Activated T-cell treated with anti-CD3 and anti-CD28 coated beads, Interleukin-2, amount 50 U/mL, for 72 hours (primary cell): Measurements from ENCODE around the gene ADSL. TPM values are rescaled to one million over a fixed set of nuclear protein-coding genes. Genes with fewer than 3 reads are reported as not detected.

Source experiments
- ATAC-seq, 2 donors: fragments of 150-1000 bp; cut with Tn5 transposase; replicated peaks in 1 of 2; 2 replicates each; pipeline ENCODE4 v1.10.0; 2021; ENCODE audit warnings: moderate library complexity in 2 of 2, mild to moderate bottlenecking in 1 of 2
- DNase-seq, 2 donors: peaks; one replicate each; pipeline ENCODE4 v3.0.0; 2021 to 2022; ENCODE audit warnings: mixed read lengths in 1 of 2
- H3K27ac Mint-ChIP-seq: one replicate; pipeline ENCODE4 v1.8.0; 2022; ENCODE audit warnings: mild to moderate bottlenecking, moderate library complexity, mixed read lengths
- H3K27me3 Mint-ChIP-seq: one replicate; pipeline ENCODE4 v1.8.0; 2022; ENCODE audit warnings: low read depth, mixed read lengths
- H3K36me3 Mint-ChIP-seq, 2 donors: one replicate each; pipeline ENCODE4 v1.8.0; 2022; ENCODE audit warnings: mixed read lengths in 2 of 2, mild to moderate bottlenecking in 1 of 2; ENCODE audit not compliant: insufficient read depth in 2 of 2
- H3K4me1 Mint-ChIP-seq: one replicate; pipeline ENCODE4 v1.8.0; 2022; ENCODE audit warnings: low read depth, mixed read lengths
- H3K4me3 Mint-ChIP-seq, 2 donors: one replicate each; pipeline ENCODE4 v1.8.0; 2022; ENCODE audit warnings: mild to moderate bottlenecking in 2 of 2, mixed read lengths in 2 of 2, moderate library complexity in 2 of 2
- H3K9me3 Mint-ChIP-seq, 2 donors: one replicate each; pipeline ENCODE4 v1.8.0; 2022; ENCODE audit warnings: mixed read lengths in 2 of 2
- total RNA-seq, 2 donors: library from RNA; stranded (reverse); gene quantifications; one replicate each; pipeline ENCODE4 v1.2.3, GENCODE V29; 2022

Gene ADSL
- total RNA-seq, 2 donors from 2014 or later, result 98.7 to 102 TPM

GRCh38 chr22:40412441-40412840, 66.1 kb downstream of the ADSL start:
- peaks cover 7 to 16% of the 10 kb centered on the region in 2 donors for H3K36me3 Mint-ChIP-seq
- DNase-seq (no peak), ATAC-seq (no peak)
- no peaks in the 10 kb centered on the region for H3K27me3 Mint-ChIP-seq
- H3K27ac Mint-ChIP-seq, result peak overlapping the region; percentile 29
- H3K9me3 Mint-ChIP-seq, result no peaks in the 10 kb centered on the region
- no peak overlapping the region for H3K4me3 Mint-ChIP-seq
- H3K4me1 Mint-ChIP-seq, result peaks cover 26% of the 10 kb centered on the region

GRCh38 chr22:40413873-40414272, 67.6 kb downstream of the ADSL start:
- Mint-ChIP-seq H3K27me3 (no peaks in the 10 kb centered on the region), H3K9me3 (no peaks in the 10 kb centered on the region), H3K4me3 (no peak overlapping the region), H3K4me1 (peaks cover 26% of the 10 kb centered on the region), H3K36me3 (peaks cover 7 to 14% of the 10 kb centered on the region in 2 donors), H3K27ac (peak overlapping the region; percentile 68)
- no peak for ATAC-seq
- DNase-seq, result no peak

- Mint-ChIP-seq H3K27ac (peak overlapping the region; percentile 68), H3K36me3 (peaks cover 7 to 14% of the 10 kb centered on the region in 2 donors), H3K4me1 (peaks cover 26% of the 10 kb centered on the region), H3K4me3 (no peak overlapping the region), H3K27me3 (no peaks in the 10 kb centered on the region), H3K9me3 (no peaks in the 10 kb centered on the region)
- ATAC-seq (no peak), DNase-seq (no peak)
These were observed 68.0 kb downstream of the ADSL start for GRCh38 chr22:40414311-40414710.

GRCh38 chr22:40414838-40415505, 68.7 kb downstream of the ADSL start:
- peak overlapping the region; percentile 73 for H3K27ac Mint-ChIP-seq
- DNase-seq (no peak), ATAC-seq (no peak)
- H3K27me3 Mint-ChIP-seq, result no peaks in the 10 kb centered on the region
- H3K9me3 Mint-ChIP-seq, result no peaks in the 10 kb centered on the region
- peaks cover 31% of the 10 kb centered on the region for H3K4me1 Mint-ChIP-seq
- no peak overlapping the region for H3K4me3 Mint-ChIP-seq
- peaks cover 7 to 14% of the 10 kb centered on the region in 2 donors for H3K36me3 Mint-ChIP-seq

GRCh38 chr22:40415531-40416266, 69.4 kb downstream of the ADSL start:
- DNase-seq (no peak), ATAC-seq (peak in 1 of 2 donors; percentile 48)
- Mint-ChIP-seq H3K4me3 (no peak overlapping the region), H3K27ac (peak overlapping the region; percentile 73), H3K36me3 (peaks cover 7 to 14% of the 10 kb centered on the region in 2 donors), H3K9me3 (no peaks in the 10 kb centered on the region), H3K27me3 (no peaks in the 10 kb centered on the region), H3K4me1 (peaks cover 31% of the 10 kb centered on the region)

GRCh38 chr22:40416267-40416570, 69.9 kb downstream of the ADSL start:
- Mint-ChIP-seq H3K4me3 (no peak overlapping the region), H3K27ac (peak overlapping the region; percentile 73), H3K36me3 (peaks cover 7 to 14% of the 10 kb centered on the region in 2 donors), H3K4me1 (peaks cover 31% of the 10 kb centered on the region), H3K27me3 (no peaks in the 10 kb centered on the region), H3K9me3 (no peaks in the 10 kb centered on the region)
- no peak for DNase-seq
- ATAC-seq, result no peak

GRCh38 chr22:40416636-40417035, 70.3 kb downstream of the ADSL start:
- ATAC-seq (no peak), DNase-seq (no peak)
- no peak overlapping the region for H3K4me3 Mint-ChIP-seq
- no peaks in the 10 kb centered on the region for H3K27me3 Mint-ChIP-seq
- peak overlapping the region; percentile 73 for H3K27ac Mint-ChIP-seq
- H3K4me1 Mint-ChIP-seq, result peaks cover 31% of the 10 kb centered on the region
- peaks cover 7 to 18% of the 10 kb centered on the region in 2 donors for H3K36me3 Mint-ChIP-seq
- H3K9me3 Mint-ChIP-seq, result no peaks in the 10 kb centered on the region

- no peak for ATAC-seq
- peaks cover 7 to 17% of the 10 kb centered on the region in 2 donors for H3K36me3 Mint-ChIP-seq
- no peak overlapping the region for H3K4me3 Mint-ChIP-seq
- DNase-seq, result no peak
- H3K9me3 Mint-ChIP-seq, result no peaks in the 10 kb centered on the region
- H3K27me3 Mint-ChIP-seq, result no peaks in the 10 kb centered on the region
- H3K27ac Mint-ChIP-seq, result no peak overlapping the region
- peaks cover 31% of the 10 kb centered on the region for H3K4me1 Mint-ChIP-seq
These were observed 70.7 kb downstream of the ADSL start for GRCh38 chr22:40417041-40417440.

GRCh38 chr22:40417881-40418280, 71.6 kb downstream of the ADSL start:
- no peak overlapping the region for H3K4me3 Mint-ChIP-seq
- H3K27ac Mint-ChIP-seq, result no peak overlapping the region
- no peaks in the 10 kb centered on the region for H3K27me3 Mint-ChIP-seq
- ATAC-seq (no peak), DNase-seq (no peak)
- H3K36me3 Mint-ChIP-seq, result peaks cover 4 to 14% of the 10 kb centered on the region in 2 donors
- H3K9me3 Mint-ChIP-seq, result no peaks in the 10 kb centered on the region
- peaks cover 25% of the 10 kb centered on the region for H3K4me1 Mint-ChIP-seq

GRCh38 chr22:40418366-40419201, 72.3 kb downstream of the ADSL start:
- DNase-seq, result peak; percentile 19 to 21
- no peak overlapping the region for H3K27ac Mint-ChIP-seq
- no peaks in the 10 kb centered on the region for H3K27me3 Mint-ChIP-seq
- no peak overlapping the region for H3K4me3 Mint-ChIP-seq
- peaks cover 4 to 16% of the 10 kb centered on the region in 2 donors for H3K36me3 Mint-ChIP-seq
- H3K4me1 Mint-ChIP-seq, result peaks cover 29% of the 10 kb centered on the region
- no peaks in the 10 kb centered on the region for H3K9me3 Mint-ChIP-seq
- ATAC-seq, result peak; percentile 22 to 30

- ATAC-seq, result no peak
- H3K27me3 Mint-ChIP-seq, result no peaks in the 10 kb centered on the region
- peaks cover 4 to 18% of the 10 kb centered on the region in 2 donors for H3K36me3 Mint-ChIP-seq
These were observed 73.4 kb downstream of the ADSL start for GRCh38 chr22:40419718-40420117.

GRCh38 chr22:40420341-40421081, 74.2 kb downstream of the ADSL start:
- H3K27me3 Mint-ChIP-seq, result no peaks in the 10 kb centered on the region
- H3K9me3 Mint-ChIP-seq, result no peaks in the 10 kb centered on the region
- no peak for DNase-seq
- H3K36me3 Mint-ChIP-seq, result peaks cover 4 to 19% of the 10 kb centered on the region in 2 donors
- H3K4me1 Mint-ChIP-seq, result peaks cover 22% of the 10 kb centered on the region
- no peak overlapping the region for H3K4me3 Mint-ChIP-seq
- no peak overlapping the region for H3K27ac Mint-ChIP-seq
- ATAC-seq, result no peak

More at GRCh38 chr22:40419718-40420117, 73.4 kb downstream of the ADSL start:
- H3K27ac Mint-ChIP-seq, result no peak overlapping the region
- no peaks in the 10 kb centered on the region for H3K9me3 Mint-ChIP-seq
- no peak overlapping the region for H3K4me3 Mint-ChIP-seq
- no peak for DNase-seq
- peaks cover 29% of the 10 kb centered on the region for H3K4me1 Mint-ChIP-seq

GRCh38 chr22:40421082-40421350, 74.7 kb downstream of the ADSL start:
- Mint-ChIP-seq H3K4me3 (no peak overlapping the region), H3K4me1 (peaks cover 17% of the 10 kb centered on the region), H3K36me3 (peaks cover 2 to 19% of the 10 kb centered on the region in 2 donors), H3K9me3 (no peaks in the 10 kb centered on the region), H3K27me3 (no peaks in the 10 kb centered on the region), H3K27ac (no peak overlapping the region)
- DNase-seq (no peak), ATAC-seq (no peak)
